Heart right ventricle (tissue), 16 donors: Measurements from ENCODE around the gene COQ10B. TPM values are rescaled to one million over a fixed set of nuclear protein-coding genes. Genes with fewer than 3 reads are reported as not detected.

Source experiments
- ATAC-seq, 8 donors: fragments of 200-7000 bp; cut with Tn5 transposase; one replicate each; pipeline ENCODE4 v1.9.1; 2020; ENCODE audit warnings: mild to moderate bottlenecking in 8 of 8, moderate library complexity in 8 of 8, moderate number of reproducible peaks in 1 of 8
- DNase-seq, 2 donors: peaks; one replicate each; pipeline ENCODE4 v3.0.0-alpha.2; 2020
- H3K27ac ChIP-seq, 10 donors: fragments of 200-600 bp; sonication (generic) in 2 of 10; one replicate each; pipeline versions ENCODE4 v1.5.0 to v1.8.0; 2020 to 2022; ENCODE audit warnings: mild to moderate bottlenecking in 3 of 10
- H3K27me3 ChIP-seq, 7 donors: fragments of 200-600 bp; one replicate each; pipeline ENCODE4 v1.8.0; 2021 to 2022; ENCODE audit warnings: mild to moderate bottlenecking in 2 of 7
- H3K36me3 ChIP-seq, 9 donors: fragments of 200-600 bp; sonication (generic) in 1 of 9; one replicate each; pipeline versions ENCODE4 v1.5.0 to v1.8.0; 2020 to 2022; ENCODE audit warnings: mild to moderate bottlenecking in 2 of 9
- H3K4me1 ChIP-seq, 9 donors: fragments of 200-600 bp; sonication (generic) in 1 of 9; one replicate each; pipeline versions ENCODE4 v1.5.0 to v1.8.0; 2020 to 2022; ENCODE audit warnings: mild to moderate bottlenecking in 4 of 9
- H3K4me3 ChIP-seq, 10 donors: fragments of 200-600 bp; sonication (generic) in 2 of 10; one replicate each; pipeline versions ENCODE4 v1.5.0 to v1.8.0; 2020 to 2022; ENCODE audit warnings: mild to moderate bottlenecking in 7 of 10, moderate library complexity in 2 of 10
- H3K9me3 ChIP-seq, 11 donors: fragments of 200-600 bp in 10 of 11; sonication (generic) in 2 of 11; one replicate each; pipeline versions ENCODE4 v1.5.0 to v1.8.0; 2013 to 2022; ENCODE audit warnings: mild to moderate bottlenecking in 2 of 11, control low read depth in 1 of 11, moderate library complexity in 1 of 11
- WGBS, 2 donors: extraction: QIAGEN DNeasy Blood & Tissue Kit; methylation state at CpG; one replicate each; pipeline ENCODE4 v1.1.7; 2013; ENCODE audit warnings: inconsistent platforms in 1 of 2; 5-methylcytosine and 5-hydroxymethylcytosine counted together
- intact Hi-C, 10 donors: fragments of 100-400 bp; cut with DNase I; formaldehyde crosslinking; loops; one replicate each; pipeline versions ENCODE4 v1.11.1 to v1.14.2; 2022
- polyA plus RNA-seq, 2 donors: library from polyadenylated mRNA; stranded (reverse); fragments of 200-250 nt; gene quantifications; one replicate each; pipeline ENCODE4 v1.2.3, GENCODE V29; 2013
- total RNA-seq, 10 donors: library from RNA; stranded (reverse); fragmentation: NEBNext Ultra II Directional in 3 of 10; extraction: Animal tissue kit (Norgen Biotek cat#: 25700) in 3 of 10; gene quantifications; one replicate each; pipeline versions ENCODE4 v1.2.1 to v1.2.4, GENCODE V29; 2021 to 2023
- TF ChIP-seq, protein P1 (sequence below), 9 donors: fragments of 200-600 bp; sonication (generic) in 2 of 9; IDR thresholded peaks; one replicate each; pipeline versions ENCODE4 v1.5.0 to v1.8.0; 2021 to 2022; ENCODE audit warnings: antibody characterized with exemption in 9 of 9, mild to moderate bottlenecking in 5 of 9, moderate library complexity in 1 of 9
- donor health status: Arrhythmogenic right ventricular cardiomyopathy.
- donor health status: ischemic (EF 13 %, LVEDD 7.1; RV severe dilation, severe dysfunction).
- donor health status: healthy with polysubstance abuse.
- donor health status: DM: no; HTN: yes; CAD: no.
- donor health status: DM: no; HTN: no; CAD: no.
- donor health status: ischemic (EF 25% LVEDD 6.9; RV normal size, moderate dysfunction).
- donor health status: ischemic (EF 25% LVEDD 5.7; RV mildly dilated, moderate dysfunction).
- donor health status: healthy.
- donor health status: DM: yes; HTN: yes; CAD: no.
- donor health status: Ischemic cardiomyopathy.
- donor health status: ischemic (EF 35%, LVEDD 5.7; RV mildly dilated, moderate dysfunction).
- donor health status: nonischemic (EF 11% LVEDD 7.7; RV severe dilation, severe dysfunction).
- donor health status: DM: yes; HTN: yes; CAD: no.
- donor health status: PGD.
- donor health status: ischemic (EF 29% LVEDD 5.4; RV normal size, mild dysfunction).
- donor health status: nonischemic (EF 23%, LVEDD 6.1; RV moderate dilation, normal function).

COQ10B gene
- total and polyA plus RNA-seq, 12 donors = 19.8 to 44.1 (median 32.7) TPM

- TF ChIP-seq, protein P1, sequence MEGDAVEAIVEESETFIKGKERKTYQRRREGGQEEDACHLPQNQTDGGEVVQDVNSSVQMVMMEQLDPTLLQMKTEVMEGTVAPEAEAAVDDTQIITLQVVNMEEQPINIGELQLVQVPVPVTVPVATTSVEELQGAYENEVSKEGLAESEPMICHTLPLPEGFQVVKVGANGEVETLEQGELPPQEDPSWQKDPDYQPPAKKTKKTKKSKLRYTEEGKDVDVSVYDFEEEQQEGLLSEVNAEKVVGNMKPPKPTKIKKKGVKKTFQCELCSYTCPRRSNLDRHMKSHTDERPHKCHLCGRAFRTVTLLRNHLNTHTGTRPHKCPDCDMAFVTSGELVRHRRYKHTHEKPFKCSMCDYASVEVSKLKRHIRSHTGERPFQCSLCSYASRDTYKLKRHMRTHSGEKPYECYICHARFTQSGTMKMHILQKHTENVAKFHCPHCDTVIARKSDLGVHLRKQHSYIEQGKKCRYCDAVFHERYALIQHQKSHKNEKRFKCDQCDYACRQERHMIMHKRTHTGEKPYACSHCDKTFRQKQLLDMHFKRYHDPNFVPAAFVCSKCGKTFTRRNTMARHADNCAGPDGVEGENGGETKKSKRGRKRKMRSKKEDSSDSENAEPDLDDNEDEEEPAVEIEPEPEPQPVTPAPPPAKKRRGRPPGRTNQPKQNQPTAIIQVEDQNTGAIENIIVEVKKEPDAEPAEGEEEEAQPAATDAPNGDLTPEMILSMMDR (IDR thresholded peaks at IDR 0.05) = no peak
- DNase-seq = no peak
- Histone ChIP-seq H3K9me3 (no peaks in the 10 kb centered on the region), H3K36me3 (peaks cover 0 to 15% (median 1%) of the 10 kb centered on the region in 9 donors), H3K4me1 (peaks cover 3 to 58% (median 29%) of the 10 kb centered on the region in 9 donors), H3K27me3 (no peaks in the 10 kb centered on the region), H3K27ac (no peak overlapping the region), H3K4me3 (no peak overlapping the region)
- intact Hi-C loops = loop anchor here in 1 of 10 donors (5.0 kb wide), 1 partner anchor 42 kb away; the partner anchor contains the start of gene HSPD1
- 100% methylated on average over 1 of the region's 1 CpG for WGBS, 2 donors
- ATAC-seq = no peak
These were observed 2.1 kb downstream of the COQ10B start for GRCh38 chr2:197455428-197455827.

DNA sequence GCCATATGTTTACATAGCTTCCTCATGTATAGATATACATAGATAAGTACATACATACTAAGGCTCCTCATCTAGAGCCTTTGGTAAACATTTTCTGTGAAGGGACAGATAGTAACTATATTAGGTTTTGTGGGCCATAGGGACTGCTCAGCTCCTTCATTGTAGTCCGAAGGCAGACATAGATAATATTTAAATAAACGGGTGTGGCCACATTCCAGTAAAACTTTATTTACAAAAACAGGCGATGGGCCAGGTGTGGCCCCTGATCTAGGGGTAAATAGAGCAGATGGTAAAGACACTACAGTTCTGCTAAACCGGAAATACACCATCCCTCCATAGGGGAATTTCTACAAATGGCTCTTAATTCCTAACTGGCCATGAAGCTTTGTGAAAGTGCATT is 7.3 kb downstream of the COQ10B start:
- DNase-seq (no peak), ATAC-seq (no peak)
- Histone ChIP-seq H3K4me3 (no peak overlapping the region), H3K4me1 (peaks cover 3 to 44% (median 12%) of the 10 kb centered on the region in 9 donors), H3K9me3 (no peaks in the 10 kb centered on the region), H3K36me3 (peaks cover 0 to 65% (median 25%) of the 10 kb centered on the region in 9 donors), H3K27ac (no peak overlapping the region), H3K27me3 (no peaks in the 10 kb centered on the region)
- 87 to 92% methylated on average over 4 of the region's 4 CpGs for WGBS, 2 donors
- intact Hi-C loops = loop anchor here in 2 of 10 donors (5.0 to 10.0 kb wide), 3 partner anchors 33 to 46 kb away; partner anchors contain the start of gene HSPD1 (in 1 of the 2)
- TF ChIP-seq, protein P1 (IDR thresholded peaks at IDR 0.05) = no peak

- peak in 4 of 8 donors; percentile 20 to 76 (median 36) for ATAC-seq
- Histone ChIP-seq H3K4me1 (peaks cover 3 to 43% (median 12%) of the 10 kb centered on the region in 9 donors), H3K9me3 (no peaks in the 10 kb centered on the region), H3K4me3 (no peak overlapping the region), H3K27ac (no peak overlapping the region), H3K36me3 (peaks cover 0 to 69% (median 28%) of the 10 kb centered on the region in 9 donors), H3K27me3 (no peaks in the 10 kb centered on the region)
- TF ChIP-seq, protein P1 (IDR thresholded peaks at IDR 0.05) = no peak
- intact Hi-C loops = loop anchor here in 2 of 10 donors (5.0 to 10.0 kb wide), 3 partner anchors 34 to 46 kb away; partner anchors contain the start of gene HSPD1 (in 1 of the 2)
- 67 to 78% methylated on average over 2 of the region's 2 CpGs for WGBS, 2 donors
- DNase-seq = no peak
These were observed 7.7 kb downstream of the COQ10B start for GRCh38 chr2:197461057-197461456.

- DNase-seq = no peak
- intact Hi-C loops = loop anchor here in 2 of 10 donors (5.0 to 10.0 kb wide), 3 partner anchors 33 to 49 kb away; partner anchors contain the start of gene HSPD1 (in 1 of the 2)
- peaks cover 0 to 98% (median 52%) of the 10 kb centered on the region in 9 donors for H3K36me3 ChIP-seq
- no peaks in the 10 kb centered on the region for H3K9me3 ChIP-seq
- WGBS, 2 donors = 70 to 74% methylated on average over 1 of the region's 1 CpG
- no peak overlapping the region for H3K27ac ChIP-seq
- no peaks in the 10 kb centered on the region for H3K27me3 ChIP-seq
- H3K4me3 ChIP-seq = no peak overlapping the region
- H3K4me1 ChIP-seq = peaks cover under 1 to 27% (median 9%) of the 10 kb centered on the region in 9 donors
- TF ChIP-seq, protein P1 (IDR thresholded peaks at IDR 0.05) = no peak
- peak in 1 of 8 donors; percentile 35 for ATAC-seq
These were observed 10.8 kb downstream of the COQ10B start for GRCh38 chr2:197464175-197464574.
